AML-193 (cell line): ENCODE results near the gene THYN1.
A peak's percentile ranks its signal among the peaks of the same experiment; 100 is the strongest.
"Not testable (repeated sequence)": the region's sequence is repeated elsewhere in the genome, so short reads cannot be mapped to it uniquely, and the experiment has no call there.

ENCODE experiments used
- DNase-seq, 2 experiments: peaks; one replicate each; lab custom pipeline; 2025; lab: John Stamatoyannopoulos, UW

THYN1 gene

DNA sequence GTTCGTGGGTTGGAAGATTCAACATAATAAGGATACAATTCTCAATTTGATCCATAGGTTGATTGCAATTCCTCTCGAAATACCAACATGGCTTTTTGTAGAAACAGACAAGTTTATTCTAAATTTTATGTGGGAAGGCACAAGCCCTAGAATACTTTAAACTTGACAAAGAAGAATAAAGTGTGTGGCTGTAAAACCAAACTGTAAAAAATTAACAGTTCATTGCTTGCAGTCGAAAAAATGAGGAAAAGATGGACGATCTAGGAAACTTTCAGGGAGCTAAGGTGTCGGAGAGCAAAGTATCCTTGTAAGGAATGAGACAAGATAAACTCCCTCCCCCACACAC lies 22.0 kb upstream of the THYN1 start:
- no peak for DNase-seq

DNA sequence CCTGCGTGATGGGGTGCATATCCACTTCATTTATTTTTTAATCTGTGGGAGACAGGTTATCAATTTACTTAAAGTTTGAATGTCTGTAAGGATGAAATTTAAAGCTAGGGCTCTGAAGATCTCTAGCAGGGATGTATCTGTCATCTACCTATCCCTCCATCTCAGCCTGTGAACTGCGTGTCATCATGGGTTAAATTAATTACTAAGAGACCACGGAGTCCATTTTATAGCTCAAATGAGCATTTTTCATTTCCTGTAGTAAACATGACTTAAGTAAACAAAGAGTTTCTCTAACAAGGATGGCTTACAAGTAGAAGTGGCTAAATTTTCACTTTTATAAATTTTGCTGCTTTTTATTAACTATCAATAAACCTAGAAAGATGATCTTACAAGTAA lies 20.2 kb upstream of the THYN1 start:
- DNase-seq = no peak

DNA sequence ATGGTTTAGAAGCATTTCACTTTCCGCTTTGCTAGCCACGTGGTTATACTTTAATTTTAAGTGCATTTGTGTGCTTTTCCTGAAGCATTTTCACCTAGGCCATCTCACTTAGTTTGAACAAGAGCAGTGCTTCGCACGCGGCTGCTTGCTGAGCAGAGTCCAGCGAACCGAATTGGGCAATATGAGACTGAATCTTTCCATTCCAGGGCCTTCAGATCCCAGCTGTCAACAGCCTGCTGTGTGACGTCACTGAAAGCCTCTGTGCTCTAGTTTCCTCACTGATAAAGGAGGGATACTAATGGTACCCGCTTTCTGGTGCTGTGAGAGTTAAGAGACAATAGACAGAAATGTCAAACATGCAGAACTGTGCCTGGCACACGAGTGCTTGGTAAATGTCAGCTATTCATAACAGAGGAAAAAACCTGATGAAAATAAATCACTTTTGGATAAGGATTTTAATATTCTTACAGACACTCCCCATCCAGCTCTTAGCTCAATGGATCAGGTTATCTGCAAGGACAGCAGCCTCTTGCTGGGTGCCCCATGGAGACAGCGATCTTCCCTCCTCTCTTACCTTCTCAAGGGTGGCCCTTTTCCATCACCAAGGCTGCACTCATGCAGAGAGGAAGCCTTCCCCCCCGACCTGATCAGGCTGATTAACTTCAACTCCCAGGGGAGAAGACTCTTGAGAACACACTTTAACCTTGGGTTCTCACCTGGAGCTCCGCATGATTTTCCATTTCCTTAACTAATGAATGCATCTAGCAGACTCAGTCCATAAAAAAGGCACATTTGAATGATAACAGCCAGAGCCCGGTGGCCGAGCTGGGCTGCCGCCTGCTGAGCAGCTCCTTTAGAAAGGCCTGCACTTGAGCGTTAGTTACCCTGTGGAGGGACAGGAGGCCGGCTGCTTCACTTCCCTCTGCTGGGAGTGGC lies 19.5 kb upstream of the THYN1 start:
- no peak for DNase-seq

DNA sequence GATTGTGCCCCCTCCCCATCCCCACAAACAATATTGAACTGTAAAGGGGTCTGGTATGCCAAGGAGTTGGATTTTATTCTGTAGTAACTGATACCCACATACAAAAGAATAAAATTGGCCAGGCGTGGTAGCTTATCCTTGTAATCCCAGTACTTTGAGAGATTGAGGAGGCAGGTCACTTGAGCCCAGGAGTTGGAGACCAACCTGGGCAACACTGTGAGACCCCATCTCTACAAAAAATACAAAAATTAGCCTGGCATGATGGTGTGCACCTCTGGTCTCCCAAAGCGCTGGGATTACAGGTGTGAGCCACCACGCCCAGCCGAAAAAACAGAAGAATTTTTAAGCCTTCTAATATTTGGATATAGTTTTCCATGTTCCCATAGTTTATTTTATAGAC lies 18.8 kb upstream of the THYN1 start:
- DNase-seq = no peak

DNA sequence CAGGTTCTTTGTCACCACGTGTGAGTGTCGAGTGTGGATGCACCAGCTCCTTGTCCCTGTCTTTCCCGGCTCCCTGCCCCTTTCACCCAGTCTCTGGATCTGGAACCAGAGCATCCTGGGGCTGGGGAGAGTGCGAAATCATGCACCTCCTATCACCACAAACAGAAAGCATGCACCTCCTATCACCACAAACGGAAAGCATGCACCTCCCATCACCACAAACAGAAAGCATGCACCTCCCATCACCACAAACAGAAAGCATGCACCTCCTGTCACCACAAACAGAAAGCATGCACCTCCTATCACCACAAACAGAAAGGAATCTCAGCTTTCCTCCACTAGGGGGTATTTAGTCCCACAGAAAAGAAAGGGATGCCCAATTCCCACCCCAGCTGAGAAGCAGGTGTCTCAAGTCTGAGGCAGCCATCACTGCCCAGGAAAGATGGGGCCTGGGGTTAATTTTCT lies 17.1 kb upstream of the THYN1 start:
- DNase-seq = no peak

DNA sequence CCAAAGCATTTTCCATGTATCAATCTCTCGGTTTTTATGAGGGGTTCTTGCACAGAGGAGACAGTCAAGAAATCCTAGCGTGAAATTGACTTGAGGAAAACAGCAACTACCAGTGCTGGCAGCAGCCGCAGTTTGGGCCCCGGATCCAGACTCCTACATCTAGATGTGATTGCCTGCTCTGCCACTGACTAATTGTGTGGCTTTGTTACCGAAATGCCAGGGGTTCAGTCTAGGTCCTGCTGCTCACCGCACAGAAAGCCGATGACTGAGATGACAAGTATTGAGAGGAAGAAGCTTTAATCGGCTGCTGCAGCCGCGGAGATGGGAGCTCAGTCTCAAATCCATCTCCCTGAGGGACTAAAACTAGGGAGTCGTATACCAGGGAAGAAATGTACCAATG lies 14.8 kb upstream of the THYN1 start:
- no peak for DNase-seq

DNA sequence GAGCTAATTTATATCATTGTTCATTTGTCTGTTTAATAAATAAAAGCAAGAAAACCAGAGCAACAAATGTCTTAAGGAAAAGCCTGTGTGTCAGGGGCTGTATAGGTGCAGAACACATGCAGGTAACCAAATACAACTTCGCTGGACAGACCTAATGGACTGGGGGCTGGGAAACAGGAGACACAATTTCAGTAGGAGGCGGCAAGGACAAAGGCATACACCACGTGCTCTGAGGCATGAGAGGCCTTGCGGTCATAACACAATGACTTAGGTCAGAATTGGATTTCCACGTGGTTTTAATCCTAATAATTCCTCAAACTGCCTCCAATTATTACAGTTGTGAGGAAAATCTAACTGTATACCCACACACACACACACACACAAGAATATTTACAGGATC lies 14.3 kb upstream of the THYN1 start:
- no peak for DNase-seq

DNA sequence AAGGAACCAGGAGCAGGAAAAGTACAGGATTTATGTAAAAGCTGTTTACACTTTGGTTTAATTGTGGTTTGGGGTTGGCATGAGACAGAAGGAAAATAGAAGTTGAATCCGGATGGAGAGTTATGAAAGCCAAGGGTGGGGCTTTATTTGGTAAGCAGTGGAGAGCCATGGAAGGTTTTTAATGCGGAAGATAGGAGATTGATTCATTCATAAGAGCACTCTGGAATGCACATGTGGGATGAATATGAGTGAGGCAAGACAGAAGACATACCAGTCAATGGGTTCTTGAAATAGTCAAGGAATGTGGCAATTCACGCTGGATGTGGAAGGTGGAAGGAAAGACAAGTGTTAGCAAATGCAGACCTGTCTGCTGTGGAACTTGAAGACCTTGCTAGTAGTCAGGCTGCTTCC lies 13.7 kb upstream of the THYN1 start:
- no peak for DNase-seq

DNA sequence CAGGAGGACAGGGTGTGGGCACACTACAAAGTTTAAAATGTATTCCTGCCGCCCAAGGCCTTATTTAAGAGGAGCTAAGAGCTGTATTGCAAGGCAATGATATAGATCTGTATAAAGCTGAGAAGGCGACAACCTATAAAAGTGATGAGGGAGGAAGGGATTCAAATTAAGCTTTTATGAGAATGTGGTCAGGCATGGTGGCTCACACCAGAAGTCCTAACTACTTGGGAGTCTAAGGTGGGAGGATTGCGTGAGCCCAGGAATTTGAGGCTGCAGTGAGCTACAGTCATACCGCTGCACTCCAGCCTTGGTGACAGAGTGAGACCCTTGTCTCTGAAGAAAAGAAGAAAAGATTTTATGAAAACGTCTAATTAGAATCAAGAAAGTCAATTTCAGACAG lies 13.3 kb upstream of the THYN1 start:
- DNase-seq = no peak

DNA sequence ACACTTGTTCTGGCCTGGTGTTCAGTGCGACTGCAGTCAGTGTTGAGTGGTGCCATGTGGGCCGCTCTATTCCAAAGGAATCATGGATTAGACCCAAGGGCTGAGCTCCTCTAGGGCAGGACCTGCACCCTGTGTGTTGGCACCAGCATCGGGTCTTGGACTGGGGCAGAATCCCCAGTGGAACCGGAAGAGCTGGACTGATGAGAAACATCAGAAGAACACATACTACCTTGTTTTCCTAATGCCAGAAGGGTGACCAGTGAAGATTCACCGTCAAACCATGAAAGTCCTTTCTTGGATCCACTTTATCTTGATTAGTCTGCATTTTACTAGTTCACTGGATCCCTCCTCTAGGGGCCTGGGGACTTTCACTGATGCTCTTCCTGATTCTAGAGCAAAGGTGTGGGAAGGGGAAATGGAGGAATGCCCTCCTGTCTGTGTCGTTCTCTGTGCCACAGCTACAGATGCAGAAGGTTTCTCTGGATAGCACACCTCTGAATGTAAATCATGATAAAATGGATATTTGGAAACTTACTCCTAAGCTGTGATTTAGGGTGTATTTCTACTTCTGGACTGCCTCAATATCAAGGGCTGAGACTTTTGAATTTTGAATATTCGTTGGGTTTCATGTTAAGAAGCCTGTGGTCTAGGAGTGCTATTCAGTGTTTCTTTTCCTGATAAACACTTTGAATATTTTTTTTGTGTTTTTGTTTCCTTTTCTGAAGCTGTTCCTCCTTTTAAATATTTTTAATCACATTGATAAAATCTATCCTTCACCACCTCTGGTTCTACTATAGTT lies 12.0 kb upstream of the THYN1 start:
- DNase-seq = no peak

DNA sequence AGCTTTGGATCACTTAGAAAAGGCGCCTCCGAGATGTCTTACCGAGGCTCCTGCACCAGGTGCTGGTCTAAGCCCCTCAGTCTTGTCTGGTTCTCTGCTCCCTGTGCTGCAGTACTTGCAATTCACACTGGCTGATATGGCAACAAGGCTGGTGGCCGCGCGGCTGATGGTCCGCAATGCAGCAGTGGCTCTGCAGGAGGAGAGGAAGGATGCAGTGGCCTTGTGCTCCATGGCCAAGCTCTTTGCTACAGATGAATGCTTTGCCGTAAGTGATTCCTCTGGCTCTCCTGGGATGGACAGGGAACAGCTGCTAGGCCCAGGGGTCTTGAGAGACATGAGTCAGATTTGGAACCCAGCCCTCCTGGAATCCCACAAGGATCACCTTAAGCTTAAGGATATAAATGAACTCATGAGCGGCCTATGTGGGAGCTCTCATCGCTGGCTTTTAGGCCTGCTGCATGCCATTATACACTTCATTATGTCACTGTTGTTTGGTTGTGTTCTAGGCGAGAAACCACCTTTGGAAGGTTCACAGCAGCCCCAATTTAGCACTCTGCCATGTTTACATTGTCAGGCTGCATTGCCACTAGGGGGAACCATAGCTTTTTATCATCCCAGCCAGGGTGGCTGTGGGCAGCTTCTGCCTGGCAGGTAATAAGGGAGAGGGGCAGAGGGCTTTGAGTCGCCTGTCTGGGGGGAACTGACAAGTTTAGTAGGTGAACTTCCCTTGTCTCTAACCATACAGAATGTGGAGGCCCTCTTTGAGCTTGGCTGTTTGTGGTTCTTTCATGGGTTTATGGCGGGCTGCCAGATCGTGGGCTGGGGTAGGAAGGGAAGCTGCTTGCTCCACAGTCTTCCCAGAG lies 8.7 kb upstream of the THYN1 start:
- peak; percentile 18 to 30 for DNase-seq

DNA sequence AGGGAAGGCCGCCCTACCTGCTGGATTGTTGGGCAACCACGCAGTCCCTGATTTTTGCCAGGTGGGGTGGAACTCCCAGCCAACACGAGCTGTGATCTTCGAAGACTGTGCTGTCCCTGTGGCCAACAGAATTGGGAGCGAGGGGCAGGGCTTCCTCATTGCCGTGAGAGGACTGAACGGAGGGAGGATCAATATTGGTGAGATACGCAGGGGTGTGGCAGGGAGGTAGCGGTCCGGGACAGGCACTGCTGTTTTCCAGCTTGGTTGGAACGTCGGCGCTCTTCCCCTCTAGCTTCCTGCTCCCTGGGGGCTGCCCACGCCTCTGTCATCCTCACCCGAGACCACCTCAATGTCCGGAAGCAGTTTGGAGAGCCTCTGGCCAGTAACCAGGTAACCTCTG lies 7.8 kb upstream of the THYN1 start:
- DNase-seq = no peak

DNA sequence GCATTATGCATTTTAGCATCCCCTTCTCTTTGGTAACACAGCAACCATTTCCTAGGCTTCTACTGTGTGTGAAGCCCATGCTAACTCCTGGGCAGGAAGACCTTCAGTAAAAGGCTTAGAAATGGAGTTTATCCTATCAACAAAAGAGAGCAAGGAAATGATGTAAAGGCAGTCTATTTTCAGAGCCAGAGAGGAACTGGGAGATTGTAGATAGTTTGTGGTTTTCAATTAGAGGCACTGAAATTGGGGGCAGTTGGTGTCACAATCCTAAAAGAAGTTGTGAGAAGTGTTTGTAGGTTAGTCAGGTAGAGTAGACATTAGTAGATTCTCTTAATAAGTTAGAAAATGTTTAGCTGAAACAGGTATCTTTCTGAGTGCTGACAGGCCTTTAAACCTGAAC lies 7.4 kb upstream of the THYN1 start:
- peak in 1 of 2 experiments; percentile 15 for DNase-seq

DNA sequence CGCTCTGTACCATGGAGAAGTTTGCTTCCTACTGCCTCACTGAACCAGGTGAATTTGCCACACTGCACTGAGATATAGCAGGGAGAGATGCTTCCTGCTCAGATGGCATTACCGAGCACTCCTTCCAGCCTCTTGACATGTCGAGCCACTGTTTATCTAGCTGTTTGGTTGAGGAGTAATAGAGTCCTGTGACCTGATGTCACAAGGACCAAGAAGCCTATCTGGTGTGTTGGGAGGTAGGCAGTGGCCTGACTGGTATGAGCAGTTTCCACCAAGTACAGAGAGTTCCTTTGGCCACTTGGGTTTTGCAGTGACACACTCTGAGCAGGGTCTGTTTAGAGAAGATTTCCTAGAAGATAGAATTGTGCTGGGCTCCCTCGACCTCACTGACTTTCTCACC lies 5.4 kb upstream of the THYN1 start:
- DNase-seq = no peak

DNA sequence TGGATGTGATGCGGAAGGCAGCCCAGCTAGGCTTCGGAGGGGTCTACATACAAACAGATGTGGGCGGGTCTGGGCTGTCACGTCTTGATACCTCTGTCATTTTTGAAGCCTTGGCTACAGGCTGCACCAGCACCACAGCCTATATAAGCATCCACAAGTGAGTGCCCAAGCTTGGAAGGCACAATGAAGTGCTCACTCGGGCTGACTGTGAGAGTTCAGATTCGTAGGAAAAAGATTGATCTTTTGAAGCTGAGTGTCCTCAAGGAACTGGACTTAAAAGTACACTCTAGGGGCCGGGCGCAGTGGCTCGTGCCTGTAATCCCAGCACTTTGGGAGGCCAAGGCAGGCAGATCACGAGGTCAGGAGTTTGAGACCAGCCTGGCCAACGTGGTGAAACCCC lies 3.9 kb upstream of the THYN1 start:
- no peak for DNase-seq

DNA sequence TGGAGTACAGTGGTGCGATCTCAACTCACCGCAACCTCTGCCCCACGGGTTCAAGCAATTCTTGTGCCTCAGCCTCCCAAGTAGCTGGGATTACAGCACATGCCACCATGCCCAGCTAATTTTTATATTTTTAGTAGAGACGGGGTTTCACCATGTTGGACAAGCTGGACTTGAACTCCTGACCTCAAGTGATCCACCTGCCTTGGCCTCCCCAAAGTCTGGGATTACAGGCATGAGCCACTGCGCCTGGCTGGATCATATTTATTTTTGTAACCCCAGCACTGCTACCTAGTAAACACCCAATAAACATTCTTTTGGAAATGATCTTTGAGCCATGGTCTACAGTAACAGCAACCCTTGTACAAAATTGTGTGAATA lies 2.0 kb upstream of the THYN1 start:
- DNase-seq = not testable (repeated sequence)

DNA sequence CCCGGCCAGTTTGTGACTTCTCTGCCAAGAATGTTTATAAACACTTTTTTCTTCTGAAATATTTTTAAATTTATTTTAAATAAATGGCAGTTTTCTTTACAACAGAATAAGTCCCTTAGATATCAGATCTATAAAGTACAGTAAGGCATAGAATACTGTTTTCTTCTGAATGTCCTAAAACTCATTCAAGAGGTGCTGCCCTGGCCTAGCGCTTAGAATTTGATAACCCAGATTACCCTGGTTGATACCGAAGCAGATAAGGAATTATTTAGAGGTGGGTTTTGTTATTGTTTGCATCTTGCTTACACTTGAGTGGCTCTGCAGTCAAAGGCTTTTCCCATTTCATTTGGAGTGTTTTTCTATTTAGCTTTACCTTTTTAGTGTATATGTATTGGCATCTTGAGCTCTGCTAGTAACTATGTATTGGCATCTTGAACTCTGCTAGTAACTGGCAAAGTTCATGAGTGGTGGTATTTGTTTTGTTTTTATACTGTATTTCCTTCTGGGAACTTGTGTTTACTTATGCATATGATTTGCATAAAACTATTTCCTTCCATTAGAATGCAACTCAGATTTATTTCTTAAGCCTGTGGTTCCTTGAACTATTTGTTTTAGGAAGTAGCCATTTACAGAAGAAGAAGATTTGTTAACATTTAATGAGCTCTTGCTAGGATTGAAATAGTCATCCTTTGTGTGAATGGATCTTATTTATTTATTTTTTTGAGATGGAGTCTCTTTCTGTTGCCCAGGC lies 1.5 kb upstream of the THYN1 start:
- peak in 1 of 2 experiments; percentile 9 for DNase-seq

DNA sequence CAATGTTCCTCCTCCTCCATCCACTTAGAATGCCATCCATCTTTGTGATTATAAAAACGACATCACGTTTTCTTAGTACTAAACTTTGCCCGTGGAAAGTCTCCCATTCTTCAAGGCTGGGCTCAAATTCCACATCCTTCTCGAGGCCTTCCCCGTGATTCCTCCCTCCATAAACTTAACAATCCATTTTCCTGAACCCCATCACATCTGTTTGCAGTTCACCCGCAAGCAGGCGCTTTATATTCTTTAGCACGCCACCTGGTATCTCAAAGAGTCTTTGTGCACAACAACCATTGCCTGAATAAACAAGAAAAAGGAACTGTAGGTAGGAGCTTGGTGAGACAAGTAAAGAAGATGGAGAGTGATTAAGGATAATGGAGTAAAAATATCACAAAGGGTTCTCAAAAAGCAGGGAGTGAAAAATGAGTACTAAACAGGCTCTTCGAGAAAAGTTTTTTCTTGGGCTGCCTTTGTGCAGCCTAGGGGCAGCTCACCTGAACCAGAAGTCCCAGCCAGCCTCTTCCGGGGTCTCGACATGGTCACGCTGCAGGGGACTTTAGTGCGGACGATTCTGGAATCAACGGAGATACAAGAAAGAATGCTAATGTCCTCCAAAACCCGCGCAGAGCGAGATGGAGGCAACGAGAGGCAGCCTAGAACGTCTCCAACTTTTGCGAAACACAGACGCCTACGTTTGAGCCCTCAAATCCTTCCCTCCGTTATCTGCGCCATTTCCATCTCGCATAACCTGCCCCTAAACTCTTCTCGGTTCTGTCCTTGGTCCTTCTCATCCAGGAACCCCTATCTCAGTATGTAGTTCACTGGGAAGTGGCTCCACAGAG lies 585 bp downstream of the THYN1 start:
- DNase-seq = peak; percentile 29 to 43

DNA sequence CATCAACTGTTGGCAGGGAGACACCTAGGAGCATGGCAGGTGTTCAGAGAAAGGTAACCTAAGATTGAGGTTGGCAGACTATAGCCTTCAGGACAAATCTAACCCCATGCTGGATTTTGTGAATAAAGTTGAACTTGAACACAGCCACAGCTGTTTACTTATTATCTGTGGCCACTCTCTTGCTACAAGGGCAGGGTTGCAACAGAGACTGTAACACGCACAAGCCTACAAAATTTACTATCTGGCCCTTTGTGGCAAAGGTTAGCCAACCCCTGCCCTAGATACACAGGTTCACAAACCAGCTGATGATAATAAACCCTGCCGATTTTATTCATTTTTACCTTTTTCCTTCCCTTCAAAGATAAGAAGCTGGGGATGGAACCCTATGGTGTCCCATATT lies 2.5 kb downstream of the THYN1 start:
- no peak for DNase-seq

DNA sequence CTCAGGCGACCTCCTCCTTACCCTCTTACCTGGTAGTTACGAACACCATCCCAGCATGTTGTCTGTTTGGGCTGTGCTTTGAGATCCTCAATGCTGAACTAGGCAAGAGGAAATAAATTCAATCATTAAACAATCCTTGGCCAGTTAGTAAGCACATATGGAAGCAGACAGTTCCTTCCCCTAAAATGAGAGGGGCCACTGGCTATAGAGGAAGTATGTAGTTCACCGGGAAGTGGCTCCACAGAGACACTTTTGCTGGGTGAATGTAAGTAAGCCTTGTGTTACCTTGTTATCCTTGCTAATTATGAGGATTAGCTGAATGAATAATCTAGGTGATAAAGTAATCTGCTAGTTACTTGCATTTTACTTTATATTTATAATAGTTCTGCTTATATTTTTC lies 2.9 kb downstream of the THYN1 start:
- peak; percentile 26 to 36 for DNase-seq
